Effector CD8-positive, alpha-beta T cell (primary cell): ENCODE data around the gene CABP2.
"Not testable (repeated sequence)": the region's sequence is repeated elsewhere in the genome, so short reads cannot be mapped to it uniquely, and the experiment has no call there.

Experiments used
- DNase-seq: peaks from one replicate; lab custom pipeline; 2025; lab: John Stamatoyannopoulos, UW

Gene CABP2

DNA sequence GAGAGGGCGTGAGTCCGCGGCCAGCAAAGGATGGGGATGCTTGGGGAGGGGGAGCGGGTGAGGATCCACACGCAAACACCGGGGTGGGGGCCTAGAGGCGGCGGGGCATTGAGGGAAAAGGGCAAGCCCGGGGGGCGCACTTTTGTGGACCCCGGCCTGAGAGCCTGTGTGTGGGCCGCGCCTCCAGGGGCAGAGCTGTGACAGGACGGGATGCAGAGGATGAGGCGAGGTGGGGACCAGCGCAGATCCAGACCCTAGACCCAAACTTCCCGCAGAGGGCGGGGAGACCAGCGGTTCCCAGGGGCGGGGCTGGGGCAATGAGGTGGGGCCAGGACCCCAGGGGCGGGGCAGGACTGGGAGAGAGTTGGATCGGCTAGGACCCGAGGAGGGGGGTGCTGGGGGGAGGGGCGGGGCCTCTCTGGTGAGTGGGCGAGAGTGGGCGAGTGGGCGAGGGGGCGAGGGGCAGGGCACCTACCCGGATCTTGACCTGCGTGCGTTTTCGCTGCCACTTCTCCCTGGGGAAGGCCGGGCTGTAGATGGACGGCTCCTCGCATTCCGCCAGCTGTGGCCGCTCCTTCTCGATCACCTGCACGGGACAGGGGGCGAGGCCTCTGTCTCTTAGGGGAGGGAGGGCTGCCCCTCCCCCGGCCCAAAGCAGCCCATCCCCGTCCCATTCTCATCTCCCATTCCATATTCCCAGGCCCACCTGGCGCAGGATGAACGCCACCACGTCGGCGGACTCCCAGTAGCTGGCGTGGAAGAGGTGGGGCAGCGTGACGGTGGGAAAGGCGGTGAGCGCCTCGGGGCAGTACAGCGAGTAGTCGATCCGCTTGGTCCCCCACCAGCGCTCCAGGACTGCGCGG lies 28.6 kb downstream of the CABP2 start:
- DNase-seq, result no peak

DNA sequence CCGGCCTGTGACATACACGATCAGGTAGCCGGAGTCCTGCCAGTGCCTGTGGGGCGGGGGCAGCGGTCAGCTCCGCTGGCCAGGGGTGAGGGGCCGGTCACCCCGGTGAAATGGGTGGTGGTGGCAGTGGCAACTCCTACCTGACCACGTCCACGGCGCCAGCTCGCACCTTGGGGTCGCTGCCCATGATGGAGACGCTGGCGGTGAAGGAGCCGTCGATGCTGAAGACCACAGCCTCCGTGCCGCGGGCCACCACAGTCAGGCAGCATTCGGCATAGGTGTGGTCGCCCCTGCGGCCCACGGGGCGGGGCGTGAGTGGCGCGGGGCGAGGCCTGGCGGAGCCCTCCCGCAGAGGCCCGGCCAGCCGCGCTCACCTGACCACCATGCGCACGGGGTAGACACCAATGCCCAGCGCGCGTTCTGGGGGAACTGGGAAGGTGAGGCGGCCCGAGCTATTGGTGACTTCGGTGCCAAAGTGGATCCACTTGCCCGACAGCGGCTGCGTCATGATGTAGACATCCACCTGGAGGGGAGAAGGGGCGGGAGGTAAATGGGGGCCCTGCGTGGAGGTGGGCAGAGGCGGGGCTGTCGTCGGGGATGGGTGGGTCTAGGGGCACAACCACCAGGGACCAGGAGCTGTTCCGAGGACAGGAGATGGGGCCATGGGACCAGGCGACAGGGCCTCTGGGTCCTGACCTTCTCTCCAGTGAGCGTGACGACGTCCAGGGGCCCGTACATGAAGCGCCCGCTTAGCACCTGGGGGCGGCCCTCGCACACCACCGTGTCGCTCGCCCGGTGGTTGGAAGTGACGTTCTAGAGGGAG lies 29.5 kb downstream of the CABP2 start:
- no peak for DNase-seq

DNA sequence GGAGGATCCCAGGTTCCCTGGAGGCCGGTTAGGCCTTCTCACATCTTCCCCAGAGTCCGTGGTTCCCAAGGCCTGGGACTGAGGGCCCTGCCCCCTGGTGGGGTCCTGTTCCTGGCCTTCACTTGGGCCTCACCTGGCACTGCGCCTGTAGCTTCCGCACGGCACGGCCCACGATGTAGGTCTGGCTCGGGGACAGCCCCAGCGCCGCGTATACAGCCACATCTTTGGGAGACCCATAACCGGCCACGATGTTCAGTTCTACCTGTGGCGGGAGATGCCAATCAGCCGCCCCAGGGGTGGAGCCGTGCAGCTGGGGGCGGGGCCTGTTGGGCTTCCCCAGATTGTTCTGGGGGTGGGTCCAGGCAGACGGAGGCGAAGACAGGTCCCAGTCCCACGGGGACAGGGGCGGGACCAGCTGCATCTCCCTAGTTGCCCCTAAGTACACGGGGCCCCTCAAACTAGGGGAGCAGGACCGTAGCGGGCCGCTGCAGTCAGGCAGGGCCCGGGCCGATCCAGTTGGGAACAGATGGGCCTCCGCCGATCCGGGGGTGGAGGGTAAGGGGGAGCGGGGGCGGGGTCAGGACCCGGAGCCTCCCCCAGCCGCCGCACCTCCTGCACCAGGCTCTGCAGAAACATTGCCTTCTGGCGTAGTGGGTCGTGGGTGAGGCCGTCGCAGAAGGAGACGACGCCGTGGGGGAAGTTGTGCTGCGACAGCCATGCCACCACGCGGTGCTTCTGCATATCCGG lies 30.3 kb downstream of the CABP2 start:
- DNase-seq, result no peak

DNA sequence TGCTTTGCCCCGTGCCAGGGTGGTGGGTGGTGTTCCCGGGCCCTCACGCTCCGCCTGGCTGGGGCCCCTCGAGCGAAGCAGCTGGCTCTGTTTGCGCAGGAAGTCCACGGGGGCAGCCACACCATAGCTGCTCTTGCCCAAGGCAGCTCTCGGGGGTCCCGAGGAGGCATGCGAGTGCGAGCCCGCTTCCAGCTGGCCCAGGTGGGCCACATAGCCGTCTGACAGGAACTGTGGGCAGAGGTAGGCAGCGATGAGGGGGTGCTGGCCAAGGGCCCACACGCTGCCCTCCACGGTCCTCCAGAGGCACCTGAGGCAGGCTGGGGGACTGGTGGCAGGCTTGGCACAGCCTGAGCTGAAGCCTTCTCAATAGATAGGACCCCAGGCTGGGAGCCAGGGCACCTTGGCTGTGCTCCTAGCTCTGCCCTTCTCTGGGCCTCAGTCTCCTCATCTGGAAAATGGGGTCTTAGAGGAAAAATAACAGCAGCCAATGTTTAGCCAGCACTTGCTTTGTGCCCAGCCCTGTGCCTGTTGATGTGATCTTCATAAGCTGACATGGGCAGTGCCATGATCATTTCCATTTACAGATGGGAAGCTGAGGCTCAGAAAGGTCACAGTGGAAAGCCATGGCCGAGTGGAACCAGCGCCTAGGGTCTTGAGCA lies 31.0 kb downstream of the CABP2 start:
- no peak for DNase-seq

DNA sequence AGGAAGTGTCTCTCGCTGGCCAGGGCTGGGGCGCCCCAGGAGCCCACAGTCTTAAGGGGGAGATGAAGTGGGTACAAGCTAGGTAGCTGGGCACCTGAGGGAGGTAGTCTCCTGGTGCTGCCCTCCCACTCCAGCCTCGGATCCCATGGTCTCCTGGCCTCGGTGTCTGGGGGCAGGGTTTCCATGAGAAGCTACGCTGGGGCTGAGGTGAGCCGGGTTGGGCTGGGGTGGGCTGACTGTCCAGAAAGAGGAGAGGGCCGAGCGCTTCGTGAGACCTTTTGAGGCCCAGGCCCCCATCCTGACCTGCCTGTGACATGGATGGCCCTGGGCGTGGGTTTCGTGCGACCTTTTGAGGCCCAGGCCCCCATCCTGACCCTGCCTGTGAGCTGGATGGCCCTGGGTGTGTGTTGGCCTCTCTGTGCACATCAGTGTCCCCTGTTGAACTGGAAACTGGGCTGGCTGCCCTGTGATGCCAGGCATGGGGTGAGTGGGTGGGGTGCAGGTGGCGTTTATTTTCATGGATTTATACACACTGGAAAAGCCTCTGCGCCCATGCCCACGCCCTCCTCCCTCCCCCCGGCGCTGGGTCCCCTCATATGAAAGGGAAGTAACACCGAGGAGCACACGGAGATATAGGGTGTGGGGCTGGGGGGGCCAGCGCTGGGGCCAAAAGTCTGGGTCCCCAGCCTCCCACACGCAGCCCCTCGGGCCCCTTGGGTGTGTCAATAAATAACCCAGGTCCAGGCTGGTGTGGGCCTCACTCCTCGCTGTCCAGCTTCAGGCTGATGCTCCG lies 31.8 kb downstream of the CABP2 start:
- DNase-seq, result no peak

DNA sequence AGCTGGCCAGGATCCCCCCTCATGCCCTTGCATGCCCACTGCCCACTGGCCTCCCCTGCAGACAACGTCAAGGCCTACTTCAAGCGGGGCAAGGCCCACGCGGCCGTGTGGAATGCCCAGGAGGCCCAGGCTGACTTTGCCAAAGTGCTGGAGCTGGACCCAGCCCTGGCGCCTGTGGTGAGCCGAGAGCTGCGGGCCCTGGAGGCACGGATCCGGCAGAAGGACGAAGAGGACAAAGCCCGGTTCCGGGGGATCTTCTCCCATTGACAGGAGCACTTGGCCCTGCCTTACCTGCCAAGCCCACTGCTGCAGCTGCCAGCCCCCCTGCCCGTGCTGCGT lies 32.5 kb downstream of the CABP2 start:
- DNase-seq, result no peak

DNA sequence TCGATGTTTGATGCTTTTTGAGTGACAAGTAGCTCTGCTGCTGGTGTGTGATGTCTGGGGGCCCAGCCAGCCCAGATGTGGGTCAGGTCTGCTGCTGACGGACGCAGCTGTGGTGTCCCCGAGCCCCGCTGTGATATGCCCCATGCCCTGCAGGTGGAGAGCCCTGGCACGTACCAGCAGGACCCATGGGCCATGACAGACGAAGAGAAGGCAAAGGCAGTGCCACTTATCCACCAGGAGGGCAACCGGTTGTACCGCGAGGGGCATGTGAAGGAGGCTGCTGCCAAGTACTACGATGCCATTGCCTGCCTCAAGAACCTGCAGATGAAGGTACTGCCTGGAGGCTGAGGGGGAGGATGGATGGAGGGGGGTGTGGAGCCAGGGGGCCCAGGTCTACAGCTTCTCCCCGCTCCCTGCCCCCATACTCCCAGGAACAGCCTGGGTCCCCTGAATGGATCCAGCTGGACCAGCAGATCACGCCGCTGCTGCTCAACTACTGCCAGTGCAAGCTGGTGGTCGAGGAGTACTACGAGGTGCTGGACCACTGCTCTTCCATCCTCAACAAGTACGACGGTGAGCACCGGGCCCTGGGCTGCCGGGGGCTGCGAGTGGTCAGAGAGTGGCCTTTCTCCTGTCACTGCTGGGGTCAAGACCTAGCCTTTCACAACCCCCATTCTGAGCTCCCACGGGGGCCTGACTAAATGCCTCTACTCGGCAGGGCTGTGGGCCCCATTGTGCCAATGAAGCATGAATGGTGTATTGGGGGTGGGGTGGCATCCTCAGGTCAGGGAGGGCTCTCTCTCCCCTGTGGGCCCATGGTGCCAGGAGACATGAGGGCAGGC lies 33.1 kb downstream of the CABP2 start:
- DNase-seq, result no peak

DNA sequence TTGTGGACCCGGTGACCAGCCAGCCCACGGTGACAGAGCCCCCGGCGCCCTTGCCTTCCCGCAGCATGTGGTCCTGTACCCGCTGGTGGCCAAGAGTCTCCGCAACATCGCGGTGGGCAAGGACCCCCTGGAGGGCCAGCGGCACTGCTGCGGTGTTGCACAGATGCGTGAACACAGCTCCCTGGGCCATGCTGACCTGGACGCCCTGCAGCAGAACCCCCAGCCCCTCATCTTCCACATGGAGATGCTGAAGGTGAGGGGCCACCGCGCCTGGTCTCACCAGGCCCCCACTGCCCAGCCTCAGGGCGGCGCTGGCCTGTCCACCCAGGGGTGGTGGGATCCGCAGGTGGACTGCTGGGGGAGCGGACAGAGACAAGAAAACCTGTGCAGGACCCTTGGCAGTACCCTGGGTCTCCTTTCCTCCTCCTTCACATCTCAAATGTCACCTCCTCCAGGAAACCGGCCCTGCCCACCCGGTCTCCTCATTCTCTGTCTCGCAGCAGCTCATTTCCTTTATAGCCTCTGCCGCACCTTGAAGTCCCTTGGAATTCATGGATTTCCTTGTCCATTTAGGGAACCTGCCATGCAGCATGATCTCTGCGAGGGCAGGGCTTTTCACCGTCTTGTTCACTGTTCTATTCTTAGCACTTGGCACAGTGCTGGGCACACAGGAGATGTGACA lies 33.9 kb downstream of the CABP2 start:
- DNase-seq, result no peak

DNA sequence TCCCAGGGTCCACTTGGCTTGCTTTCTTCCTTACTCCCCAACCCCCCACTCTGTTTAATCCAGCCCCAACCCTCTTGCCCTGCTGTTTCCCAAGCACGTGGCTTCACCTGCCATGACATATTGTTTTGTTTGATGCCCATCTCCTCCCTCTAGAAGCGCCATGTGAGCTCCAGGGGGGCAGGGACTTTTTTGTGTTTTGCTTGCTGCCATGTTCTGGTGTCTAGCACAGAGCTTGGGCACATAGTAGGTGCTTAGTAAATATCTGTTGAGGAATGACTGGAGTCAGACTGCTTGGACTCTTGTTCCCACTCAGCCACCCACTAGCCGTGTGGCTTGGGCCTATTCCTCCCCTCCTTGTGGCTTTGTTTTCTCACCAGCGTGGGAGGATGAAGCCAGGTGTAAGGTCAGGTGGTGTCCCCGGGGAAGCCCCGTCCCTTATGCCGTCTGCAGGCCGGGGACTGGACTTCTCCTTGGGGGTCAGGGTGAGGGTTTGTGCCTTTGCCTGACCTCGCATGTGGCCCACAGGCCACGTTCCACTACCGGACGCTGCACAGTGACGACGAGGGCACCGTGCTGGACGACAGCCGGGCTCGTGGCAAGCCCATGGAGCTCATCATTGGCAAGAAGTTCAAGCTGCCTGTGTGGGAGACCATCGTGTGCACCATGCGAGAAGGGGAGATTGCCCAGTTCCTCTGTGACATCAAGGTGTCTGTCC lies 36.6 kb downstream of the CABP2 start:
- no peak for DNase-seq

DNA sequence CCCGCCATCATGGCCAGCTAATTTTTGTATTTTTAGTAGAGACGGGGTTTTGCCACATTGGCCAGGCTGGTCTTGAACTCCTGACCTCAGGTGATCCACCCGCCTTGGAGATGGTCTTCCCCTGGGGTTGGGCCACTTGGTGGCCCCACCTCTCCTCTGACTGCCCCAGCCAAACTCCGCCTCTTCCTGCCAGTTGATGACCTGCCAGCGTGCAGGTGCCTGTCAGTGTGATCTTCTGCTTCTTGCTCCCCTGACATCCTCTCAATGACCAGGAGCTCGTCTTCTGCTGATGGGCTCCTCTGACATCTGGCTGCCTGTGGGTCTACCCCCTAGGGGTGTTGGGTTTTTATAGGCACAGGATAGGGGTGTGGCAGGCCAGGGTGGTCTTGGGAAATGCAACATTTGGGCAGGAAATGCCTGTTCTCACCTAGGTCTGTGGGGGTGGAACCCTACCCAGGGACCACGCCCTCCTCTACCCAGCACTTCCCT lies 37.3 kb downstream of the CABP2 start:
- not testable (repeated sequence) for DNase-seq

DNA sequence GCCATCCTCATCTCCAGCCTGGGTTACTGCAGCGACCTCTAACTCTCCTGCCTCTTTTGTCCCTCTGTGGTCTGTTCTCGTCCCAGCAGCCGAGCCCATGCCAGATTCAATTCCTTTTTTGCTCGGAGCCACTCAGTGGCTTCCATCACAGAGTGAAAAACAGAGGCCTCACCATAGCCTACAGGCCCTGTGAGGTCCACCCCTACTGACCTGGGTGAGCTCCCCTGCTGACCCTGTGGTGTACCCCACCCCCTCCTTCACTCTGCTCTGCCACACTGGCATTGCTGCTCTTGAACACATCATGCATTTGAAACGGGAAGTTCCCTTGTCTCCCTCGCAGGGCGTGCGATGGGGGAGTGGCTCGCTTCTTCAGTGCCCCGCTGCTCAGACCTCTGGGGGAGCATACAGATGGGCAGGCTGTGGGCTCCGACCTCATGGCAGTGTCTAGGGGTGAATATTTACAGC lies 38.4 kb downstream of the CABP2 start:
- peak; percentile 46 for DNase-seq

DNA sequence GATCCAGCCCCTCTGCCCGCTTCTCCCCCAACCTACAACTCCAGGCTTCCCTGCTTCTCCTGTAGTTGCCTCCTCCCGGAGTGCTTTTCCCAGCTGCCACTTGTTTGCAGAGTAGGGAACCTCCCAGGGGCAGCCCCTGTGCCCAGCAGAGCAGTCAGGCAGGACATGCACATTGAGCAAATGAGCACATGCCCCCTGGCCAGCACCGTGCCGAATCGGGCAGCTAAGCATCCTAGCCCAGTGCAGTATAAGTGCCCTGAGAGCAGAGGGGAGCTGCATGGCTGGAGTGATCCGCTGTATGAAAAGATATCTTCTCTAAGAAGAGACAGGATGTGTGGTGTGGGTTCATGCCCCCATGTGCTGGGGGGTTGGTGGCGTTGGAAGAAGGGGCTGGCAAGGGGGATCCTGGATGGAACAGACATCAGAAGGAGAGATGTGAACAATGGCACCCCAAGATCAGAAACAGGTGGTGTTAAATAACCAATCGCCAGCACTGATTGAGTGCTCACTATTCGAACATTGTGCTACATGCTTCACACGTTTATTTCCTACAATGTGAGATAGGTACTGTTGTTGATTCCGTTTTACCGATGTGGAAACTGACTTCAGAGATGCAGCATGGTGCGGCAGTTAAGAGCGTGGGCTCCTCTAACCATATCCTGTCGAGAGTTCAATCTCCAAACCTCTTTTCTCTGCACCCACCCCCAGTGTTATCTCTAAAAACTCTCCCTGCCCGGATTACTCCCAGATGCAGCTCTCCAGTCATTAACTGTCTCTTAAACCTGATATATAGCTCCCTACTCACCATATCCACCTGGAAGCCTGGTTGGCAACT lies 39.2 kb downstream of the CABP2 start:
- peak; percentile 23 for DNase-seq

DNA sequence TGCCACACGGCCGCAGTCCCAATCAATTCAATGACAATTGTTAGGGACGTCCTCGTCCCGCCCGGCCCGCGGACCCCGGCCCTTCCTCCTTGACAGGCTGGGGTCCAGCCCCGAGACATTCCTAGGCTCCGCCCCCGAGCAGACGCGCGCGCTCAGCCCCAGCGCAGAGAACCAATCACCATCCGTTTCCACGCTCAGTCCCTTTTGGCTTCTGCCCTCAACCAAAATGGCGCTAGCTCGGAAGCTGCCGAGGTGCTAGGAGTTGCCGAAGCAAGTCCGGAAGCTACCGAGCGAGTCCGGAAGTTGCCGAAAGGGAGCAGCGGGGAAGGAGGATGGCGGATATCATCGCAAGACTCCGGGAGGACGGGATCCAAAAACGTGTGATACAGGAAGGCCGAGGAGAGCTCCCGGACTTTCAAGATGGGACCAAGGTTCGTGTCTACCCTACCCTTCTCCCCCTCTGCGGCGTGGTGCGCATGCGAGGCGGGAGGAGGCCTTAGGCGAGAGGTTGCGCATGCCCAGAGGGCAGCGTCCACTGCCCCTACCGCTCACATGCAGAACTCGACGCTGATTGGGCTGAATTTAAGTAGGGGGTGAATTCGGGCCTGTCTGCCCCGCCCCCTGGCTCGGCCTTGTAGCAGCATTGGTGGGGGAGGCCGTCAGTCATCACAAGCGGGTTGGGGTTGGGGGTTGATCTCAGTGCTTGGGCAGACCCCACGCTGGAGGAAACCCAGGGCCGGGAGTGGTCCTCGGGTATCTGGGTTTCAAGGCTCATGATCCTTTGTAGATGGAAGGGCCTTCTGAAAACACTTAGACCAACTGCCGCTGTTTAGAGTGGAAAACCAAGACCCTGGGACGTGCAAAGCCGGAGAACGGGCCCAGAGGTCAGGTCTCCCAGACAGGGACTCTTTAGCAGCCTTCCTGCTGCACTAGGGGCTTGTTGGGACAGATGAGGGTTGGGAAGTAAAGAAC lies 40.1 kb downstream of the CABP2 start, which contains the start of gene AIP:
Gene AIP, plus strand, starts transcription at position 200 of the 972 bp plus-strand sequence. Its CDS starts 133 bp downstream, at position 333.
- DNase-seq, result peak; percentile 96

DNA sequence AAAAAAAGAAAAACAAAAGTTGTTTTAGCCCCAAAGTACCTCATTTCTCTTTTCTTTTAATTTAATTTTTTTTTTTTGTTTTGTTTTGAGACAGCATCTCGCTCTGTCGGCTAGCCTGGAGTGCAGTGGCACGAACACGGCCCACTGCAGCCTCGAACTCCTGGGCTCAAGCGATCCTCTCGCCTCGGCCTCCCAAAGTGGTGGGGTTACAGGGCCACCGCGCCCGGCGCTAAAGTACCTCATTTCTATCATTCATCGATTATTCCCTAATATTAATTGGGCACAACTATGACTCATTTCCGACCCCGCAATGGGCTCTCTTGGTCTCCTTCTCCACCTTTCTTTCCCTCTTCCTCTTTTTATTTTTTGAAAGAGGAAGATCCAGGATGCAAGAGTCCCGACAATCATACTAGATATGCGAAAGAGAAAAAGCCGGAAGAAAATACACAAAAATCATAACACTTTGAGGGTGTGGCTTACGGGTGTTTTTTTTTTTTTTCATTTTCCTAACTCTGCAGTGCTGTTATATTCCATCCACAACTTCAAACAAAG lies 40.9 kb downstream of the CABP2 start:
- DNase-seq, result no peak

DNA sequence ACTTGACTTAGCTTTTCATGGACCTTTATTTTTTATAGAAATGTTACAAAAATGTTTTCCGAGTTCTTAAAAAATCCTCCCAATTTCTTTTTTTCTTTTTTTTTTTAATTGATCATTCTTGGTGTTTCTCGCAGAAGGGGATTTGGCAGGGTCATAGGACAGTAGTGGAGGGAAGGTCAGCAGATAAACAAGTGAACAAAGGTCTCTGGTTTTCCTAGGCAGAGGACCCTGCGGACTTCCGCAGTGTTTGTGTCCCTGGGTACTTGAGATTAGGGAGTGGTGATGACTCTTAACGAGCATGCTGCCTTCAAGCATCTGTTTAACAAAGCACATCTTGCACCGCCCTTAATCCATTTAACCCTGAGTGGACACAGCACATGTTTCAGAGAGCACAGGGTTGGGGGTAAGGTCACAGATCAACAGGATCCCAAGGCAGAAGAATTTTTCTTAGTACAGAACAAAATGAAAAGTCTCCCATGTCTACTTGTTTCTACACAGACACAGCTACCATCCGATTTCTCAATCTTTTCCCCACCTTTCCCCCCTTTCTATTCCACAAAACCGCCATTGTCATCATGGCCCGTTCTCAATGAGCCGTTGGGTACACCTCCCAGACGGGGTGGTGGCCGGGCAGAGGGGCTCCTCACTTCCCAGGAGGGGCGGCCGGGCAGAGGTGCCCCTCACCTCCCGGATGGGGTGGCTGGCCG lies 45.7 kb downstream of the CABP2 start:
- DNase-seq, result not testable (repeated sequence)
